K562 (cell line): ENCODE data around the gene PRRT1. TPM values are rescaled to one million over a fixed set of nuclear protein-coding genes. Genes with fewer than 3 reads are reported as not detected.

Source experiments
- ATAC-seq: fragments of 200-7000 bp; cut with Tn5 transposase; 3 replicates; pipeline ENCODE4 v1.9.1; 2020; ENCODE audit warnings: moderate library complexity
- BruUV-seq: library from RNA; stranded (reverse); fragments of 400-500 nt; replicated peaks from 2 replicates; lab custom pipeline; 2021; lab: Mats Ljungman, UMichigan
- CTCF ChIA-PET: fragments of 300-600 bp; formaldehyde crosslinking; extraction: SDS; loops from one replicate; lab custom pipeline; 2021; ENCODE audit warnings: low intra/inter-chr PET ratio; lab: Yijun Ruan, JAX
- POLR2A ChIA-PET: fragments of 300-600, 350-650 bp; sonication (Branson Sonifier 250); formaldehyde crosslinking; extraction: SDS; loops from one replicate; lab custom pipeline; 2021; ENCODE audit warnings: antibody characterized with exemption, inconsistent platforms; lab: Yijun Ruan, JAX
- DNase-seq, 4 experiments: peaks; one replicate each; pipeline versions ENCODE4 v3.0.0 to v3.0.0-alpha.2; 2011 to 2018; ENCODE audit warnings: low spot score in 3 of 4, mixed read lengths in 3 of 4; ENCODE audit errors: extremely low read depth in 1 of 4
- FAIRE-seq: peaks from 2 replicates; lab custom pipeline; 2011; peaks lifted over from hg19 to GRCh38; lab: Jason Lieb, UNC
- H2AFZ ChIP-seq: 2 replicates; pipeline ENCODE4 v1.6.0; 2011; ENCODE audit warnings: low read depth, low read length, control low read depth, inconsistent platforms
- H3K27ac ChIP-seq: fragments of 200-600 bp; 3 replicates; pipeline ENCODE4 v1.8.0; 2011; ENCODE audit warnings: low read depth, mild to moderate bottlenecking, control low read depth, inconsistent platforms, low read length, moderate library complexity, mixed read lengths; ENCODE audit errors: extremely low read depth
- H3K27me3 ChIP-seq, 2 experiments: fragments of 300-600 bp in 1 of 2; 2 replicates in 1 of 2; 3 replicates in 1 of 2; pipeline versions ENCODE4 v1.6.0 to v1.8.0; 2011; ENCODE audit warnings: inconsistent platforms in 2 of 2, low read length in 2 of 2, mild to moderate bottlenecking in 1 of 2, mixed read lengths in 1 of 2, moderate library complexity in 1 of 2; ENCODE audit not compliant: control insufficient read depth in 2 of 2, insufficient read depth in 2 of 2
- H3K36me3 ChIP-seq: fragments of 300-600 bp; 3 replicates; pipeline ENCODE4 v1.8.0; 2011; ENCODE audit warnings: mild to moderate bottlenecking, low read length, inconsistent platforms; ENCODE audit not compliant: control insufficient read depth, insufficient read depth
- H3K4me1 ChIP-seq, 2 experiments: fragments of 200-600 bp in 1 of 2; replicated peaks in 1 of 2; 2 replicates in 1 of 2; 3 replicates in 1 of 2; pipeline versions ENCODE4 v1.5.1 to v1.8.0; 2011; ENCODE audit warnings: inconsistent platforms in 2 of 2, low read length in 2 of 2, mild to moderate bottlenecking in 1 of 2, mixed read lengths in 1 of 2, moderate library complexity in 1 of 2; ENCODE audit not compliant: control insufficient read depth in 2 of 2, insufficient read depth in 2 of 2
- H3K4me2 ChIP-seq: 2 replicates; pipeline ENCODE4 v1.6.1; 2011; ENCODE audit warnings: low read length, control low read depth, inconsistent platforms, mixed read lengths; ENCODE audit not compliant: insufficient read depth
- H3K4me3 ChIP-seq: fragments of 200-600 bp; sonication (generic), shearing (Covaris generic); 2 replicates; pipeline ENCODE4 v1.5.1; 2016; ENCODE audit warnings: control low read depth, inconsistent platforms
- H3K79me2 ChIP-seq: fragments of 200-600 bp; 3 replicates; pipeline ENCODE4 v1.8.0; 2011; ENCODE audit warnings: low read length, inconsistent platforms; ENCODE audit not compliant: control insufficient read depth, insufficient read depth
- H3K9ac ChIP-seq, 2 experiments: 2 replicates each; pipeline versions ENCODE4 v1.6.0 to v1.6.1; 2011; ENCODE audit warnings: low read depth in 2 of 2, low read length in 2 of 2, control low read depth in 1 of 2, inconsistent platforms in 1 of 2, mild to moderate bottlenecking in 1 of 2, mixed read lengths in 1 of 2; ENCODE audit not compliant: insufficient read depth in 1 of 2
- H3K9me1 ChIP-seq: one replicate; pipeline ENCODE4 v1.6.0; 2011; ENCODE audit warnings: inconsistent platforms, mild to moderate bottlenecking, low read length, moderate library complexity; ENCODE audit not compliant: control insufficient read depth, insufficient read depth
- H3K9me3 ChIP-seq: replicated peaks from 2 replicates; pipeline ENCODE4 v1.5.1; 2011; ENCODE audit warnings: low read depth, low read length, inconsistent platforms; ENCODE audit not compliant: control insufficient read depth, insufficient read depth
- H4K20me1 ChIP-seq: replicated peaks from 2 replicates; pipeline ENCODE4 v1.6.1; 2011; ENCODE audit warnings: low read length, inconsistent platforms, mixed read lengths; ENCODE audit not compliant: control insufficient read depth, insufficient read depth
- ARID1B ChIP-seq: fragments of 450-650 bp; IDR thresholded peaks from 2 replicates; pipeline ENCODE4 v1.6.1; 2016; ENCODE audit warnings: antibody characterized with exemption, mild to moderate bottlenecking, inconsistent platforms
- DPF2 ChIP-seq: fragments of 450-650 bp; IDR thresholded peaks from 2 replicates; pipeline ENCODE4 v1.6.1; 2016
- E2F5 ChIP-seq: sonication (generic); formaldehyde crosslinking; IDR thresholded peaks from 2 replicates; pipeline ENCODE4 v1.8.0; 2022; ENCODE audit warnings: mild to moderate bottlenecking, missing genetic modification reagents
- KDM1A ChIP-seq, 2 experiments: fragments of 450-650 bp; IDR thresholded peaks; 2 replicates each; pipeline ENCODE4 v1.6.1; 2016; ENCODE audit warnings: mild to moderate bottlenecking in 2 of 2
- MAFG ChIP-seq: fragments of 450-650 bp; conservative IDR thresholded peaks from 2 replicates; pipeline ENCODE4 v1.6.1; 2016; ENCODE audit warnings: missing genetic modification characterization, missing compliant biosample characterization
- MCM2 ChIP-seq: fragments of 450-650 bp; IDR thresholded peaks from 2 replicates; pipeline ENCODE4 v1.6.1; 2017; ENCODE audit warnings: low read depth, mild to moderate bottlenecking
- MTA3 ChIP-seq: fragments of 450-650 bp; formaldehyde crosslinking; IDR thresholded peaks from 2 replicates; pipeline ENCODE4 v1.6.1; 2017; ENCODE audit warnings: mild to moderate bottlenecking, borderline replicate concordance
- NR0B1 ChIP-seq: fragments of 450-650 bp; IDR thresholded peaks from one replicate; pipeline ENCODE4 v1.6.1; 2018; ENCODE audit warnings: mild to moderate bottlenecking, moderate library complexity; ENCODE audit not compliant: partially characterized antibody
- POLR2H ChIP-seq: IDR thresholded peaks from 2 replicates; pipeline ENCODE4 v1.6.1; 2016; ENCODE audit warnings: missing genetic modification characterization, low read depth, mild to moderate bottlenecking, control low read depth, missing compliant biosample characterization, moderate library complexity
- SIX5 ChIP-seq, 2 experiments: IDR thresholded peaks; 2 replicates each; pipeline ENCODE4 v1.6.1; 2011; ENCODE audit warnings: low read length in 2 of 2, borderline replicate concordance in 1 of 2, low read depth in 1 of 2, mild to moderate bottlenecking in 1 of 2, moderate library complexity in 1 of 2; ENCODE audit not compliant: insufficient read depth in 1 of 2
- SMARCB1 ChIP-seq: IDR thresholded peaks from 2 replicates; pipeline ENCODE4 v1.6.1; 2011; ENCODE audit warnings: improper control_type of control experiment, low read depth; ENCODE audit not compliant: insufficient read length
- U2AF2 ChIP-seq: fragments of 200-400 bp; formaldehyde crosslinking; optimal IDR thresholded peaks from 2 replicates; pipeline ENCODE3; 2017; ENCODE audit warnings: low read depth, mild to moderate bottlenecking, low read length
- ZNF146 ChIP-seq: IDR thresholded peaks from one replicate; pipeline ENCODE4 v1.6.1; 2018; ENCODE audit warnings: missing compliant biosample characterization; ENCODE audit not compliant: unreplicated experiment
- ZNF232 ChIP-seq: sonication (generic); formaldehyde crosslinking; IDR thresholded peaks from 2 replicates; pipeline ENCODE4 v1.8.0; 2022; ENCODE audit warnings: mild to moderate bottlenecking, missing genetic modification reagents
- ZNF609 ChIP-seq: sonication (generic); formaldehyde crosslinking; IDR thresholded peaks from 2 replicates; pipeline ENCODE4 v1.8.1; 2023; ENCODE audit warnings: missing genetic modification reagents, mild to moderate bottlenecking, borderline replicate concordance
- ZNF77 ChIP-seq: fragments of 250-450 bp; sonication (Bioruptor Pico); IDR thresholded peaks from 2 replicates; pipeline ENCODE4 v1.5.0; 2020
- WGBS: fragments of 100-300 bp; shearing (Covaris generic); methylation state at CpG from one replicate; pipeline ENCODE4 v1.1.6; 2016; ENCODE audit warnings: low coverage, mixed read lengths; ENCODE audit not compliant: insufficient coverage; ENCODE audit errors: missing lambda C conversion rate; 5-methylcytosine and 5-hydroxymethylcytosine counted together
- in situ Hi-C: fragments of 300-500 bp; cut with MboI; formaldehyde crosslinking; loops from 4 replicates; pipeline ENCODE4 v1.15.0; 2018; ENCODE audit warnings: inconsistent platforms, mixed read lengths
- intact Hi-C: fragments of 100-400 bp; cut with micrococcal nuclease; formaldehyde crosslinking; loops from 2 replicates; pipeline ENCODE4 v1.14.2; 2022
- polyA plus RNA-seq, 8 experiments: library from polyadenylated mRNA; depleted of rRNA in 4 of 8; stranded (reverse) in 5 of 8; unstranded in 3 of 8; fragments of >200 nt; fragmentation: Nextera tagmentation in 2 of 8; fragmentation: Illumina TruSeq in 1 of 8; extraction: Ambion mirVana in 2 of 8; extraction: Trizol in 1 of 8; gene quantifications; 2 replicates each; pipeline versions ENCODE4 v1.2.1 to v1.2.3, GENCODE V29; 2011 to 2014; ENCODE audit warnings: inconsistent platforms in 1 of 8, missing spikeins in 1 of 8
- total RNA-seq, 7 experiments: library from RNA; depleted of rRNA in 6 of 7; stranded (reverse); fragments of >200 nt in 6 of 7; fragmentation: Illumina TruSeq in 2 of 7; extraction: Trizol in 2 of 7; gene quantifications; 2 replicates each; pipeline versions ENCODE4 v1.2.1 to v1.2.3, GENCODE V29; 2011 to 2021; ENCODE audit warnings: low replicate concordance in 1 of 7

Gene PRRT1
- total and polyA plus RNA-seq, 9 of the 15 experiments (the other 6 are each of a cell fraction or from before 2014, with no cell fraction given) = 0.14 to 3.5 (median 0.41) TPM

GRCh38 chr6:32140420-32141046, 11.2 kb downstream of the PRRT1 start:
- H3K4me2 ChIP-seq = peak overlapping the region; percentile 26; the same call in 1 of the 2 replicates
- no peak overlapping the region; the same call in 2 of the 3 replicates for H3K27ac ChIP-seq
- BruUV-seq = no TSS peak
- no peak overlapping the region for H3K4me3 ChIP-seq
- CTCF ChIA-PET = no interaction called here
- no peaks in the 10 kb centered on the region for H3K27me3 ChIP-seq
- H3K4me1 ChIP-seq = peaks cover 9 to 13% of the 10 kb centered on the region in 2 experiments; a peak in 4 of 5 replicates
- FAIRE-seq = peak; percentile 59
- DNase-seq = peak in 1 of 4 experiments; percentile 51
- intact Hi-C loops = no loop called here
- no peaks in the 10 kb centered on the region for H3K9me1 ChIP-seq
- peak overlapping the region in 1 of 2 experiments; percentile 13; a peak in 1 of 4 replicates for H3K9ac ChIP-seq
- peak overlapping the region; percentile 71 for H2AFZ ChIP-seq
- POLR2A ChIA-PET = interaction anchor here (1.1 to 4.2 kb wide), 4 partner anchors 8 to 41 kb away, joined by 3 to 13 read pairs (median 6); partner anchors contain the start of gene ATF6B
- H3K36me3 ChIP-seq = no peaks in the 10 kb centered on the region
- H3K9me3 ChIP-seq = no peaks in the 10 kb centered on the region
- WGBS = 4% methylated on average over 5 of the region's 5 CpGs
- H4K20me1 ChIP-seq = no peaks in the 10 kb centered on the region
- in situ Hi-C loops = no loop called here
- no peaks in the 10 kb centered on the region for H3K79me2 ChIP-seq
- no peak; the same call in 2 of the 3 replicates for ATAC-seq
- TF ChIP-seq MTA3 = no peak
- TF ChIP-seq ZNF232 (CRISPR knock-in tag) = no peak
- TF ChIP-seq SIX5 (IDR thresholded peaks at IDR 0.05; ENCODE audit: borderline replicate concordance in 1 of 2, insufficient read depth in 1 of 2, low read depth in 1 of 2, low read length in 2 of 2) = no peak
- TF ChIP-seq ARID1B = peak; percentile 53
- TF ChIP-seq E2F5 (CRISPR knock-in tag) = no peak
- TF ChIP-seq ZNF77 = no peak
- TF ChIP-seq U2AF2 = no peak
- TF ChIP-seq DPF2 = 0 out of 2 replicates have a peak, but pooled peaks have one; percentile 18
- no peak for TF ChIP-seq SMARCB1
- TF ChIP-seq KDM1A (IDR thresholded peaks at IDR 0.05) = 0 out of 4 replicates have a peak, but pooled peaks of 1 of the 2 experiments have one; percentile 32
- no peak for TF ChIP-seq ZNF146 (CRISPR knock-in tag)
- TF ChIP-seq ZNF609 (CRISPR knock-in tag) = no peak
- TF ChIP-seq MAFG (tag) = no peak
- no peak for TF ChIP-seq POLR2H (tag)
- no peak for TF ChIP-seq NR0B1
- no peak for TF ChIP-seq MCM2
